RWPE1 (cell line): Measurements from ENCODE around the gene ABLIM2.

ENCODE experiments used
- CTCF ChIA-PET: fragments of 350-600 bp; sonication (Branson Sonifier 250); formaldehyde crosslinking; extraction: SDS; loops from one replicate; lab custom pipeline; 2021; lab: Yijun Ruan, JAX
- POLR2A ChIA-PET: fragments of 400-600 bp; formaldehyde crosslinking; extraction: SDS; loops from one replicate; lab custom pipeline; 2020; ENCODE audit warnings: antibody characterized with exemption; ENCODE audit not compliant: low non-redundant PET; lab: Yijun Ruan, JAX
- DNase-seq: peaks from one replicate; pipeline ENCODE4 v3.0.0; 2012; ENCODE audit warnings: low spot score
- H3K27ac ChIP-seq: fragments of 450-650 bp; 2 replicates; pipeline ENCODE4 v1.5.1; 2017
- TF ChIP-seq, protein P1 (sequence below): fragments of 450-650 bp; conservative IDR thresholded peaks from 2 replicates; pipeline ENCODE4 v1.5.1; 2017; ENCODE audit warnings: low read depth, mild to moderate bottlenecking

The ABLIM2 gene

DNA sequence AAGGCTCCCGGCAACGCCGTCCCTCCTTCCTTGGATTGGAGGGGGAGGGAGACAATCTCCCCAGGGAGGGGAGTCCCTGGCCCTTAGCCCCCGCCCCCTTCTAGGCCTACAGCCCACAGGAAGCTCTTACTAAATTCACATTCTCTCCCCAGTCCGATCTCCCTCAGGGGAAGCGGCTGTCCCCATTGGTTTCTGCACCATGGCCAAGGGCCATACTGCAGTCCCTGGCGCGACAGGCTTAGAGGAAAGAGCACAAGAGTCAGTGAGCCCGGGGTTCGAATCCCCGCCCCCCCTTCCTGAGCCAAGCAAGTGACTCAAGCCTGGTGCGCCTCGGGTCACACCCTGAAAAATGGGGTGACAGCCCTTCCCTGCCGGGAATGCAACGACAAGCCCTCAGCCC is 1.1 kb downstream of the ABLIM2 start:
- POLR2A ChIA-PET = no interaction called here
- no peak for DNase-seq
- TF ChIP-seq, protein P1, sequence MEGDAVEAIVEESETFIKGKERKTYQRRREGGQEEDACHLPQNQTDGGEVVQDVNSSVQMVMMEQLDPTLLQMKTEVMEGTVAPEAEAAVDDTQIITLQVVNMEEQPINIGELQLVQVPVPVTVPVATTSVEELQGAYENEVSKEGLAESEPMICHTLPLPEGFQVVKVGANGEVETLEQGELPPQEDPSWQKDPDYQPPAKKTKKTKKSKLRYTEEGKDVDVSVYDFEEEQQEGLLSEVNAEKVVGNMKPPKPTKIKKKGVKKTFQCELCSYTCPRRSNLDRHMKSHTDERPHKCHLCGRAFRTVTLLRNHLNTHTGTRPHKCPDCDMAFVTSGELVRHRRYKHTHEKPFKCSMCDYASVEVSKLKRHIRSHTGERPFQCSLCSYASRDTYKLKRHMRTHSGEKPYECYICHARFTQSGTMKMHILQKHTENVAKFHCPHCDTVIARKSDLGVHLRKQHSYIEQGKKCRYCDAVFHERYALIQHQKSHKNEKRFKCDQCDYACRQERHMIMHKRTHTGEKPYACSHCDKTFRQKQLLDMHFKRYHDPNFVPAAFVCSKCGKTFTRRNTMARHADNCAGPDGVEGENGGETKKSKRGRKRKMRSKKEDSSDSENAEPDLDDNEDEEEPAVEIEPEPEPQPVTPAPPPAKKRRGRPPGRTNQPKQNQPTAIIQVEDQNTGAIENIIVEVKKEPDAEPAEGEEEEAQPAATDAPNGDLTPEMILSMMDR = no peak
- no peak overlapping the region for H3K27ac ChIP-seq
- CTCF ChIA-PET = interaction anchor here (0.7 kb wide), 1 partner anchor 161 kb away, joined by 3 read pairs; no protein-coding TSS in a partner anchor

DNA sequence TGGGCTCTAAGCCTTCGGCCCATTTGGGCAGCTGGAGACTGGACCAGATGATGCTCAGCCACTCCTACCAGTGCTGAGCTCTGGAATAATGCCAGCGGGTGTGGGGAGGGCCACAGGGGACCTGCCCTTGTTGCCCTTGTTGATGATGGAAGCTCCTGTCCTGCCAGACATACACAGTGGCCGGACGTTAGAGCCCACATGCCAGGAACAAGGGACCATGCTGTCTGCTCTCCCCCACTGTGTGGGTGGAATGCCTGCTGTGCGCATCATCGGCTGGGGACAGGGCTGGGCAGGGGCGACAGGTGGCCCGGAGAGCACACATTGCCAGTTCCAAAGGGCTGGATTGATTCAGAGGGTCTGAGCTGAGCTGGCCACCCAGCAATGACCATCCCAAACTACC is 2.0 kb downstream of the ABLIM2 start:
- CTCF ChIA-PET = no interaction called here
- no peak for DNase-seq
- POLR2A ChIA-PET = no interaction called here
- no peak overlapping the region for H3K27ac ChIP-seq
- TF ChIP-seq, protein P1 = no peak

DNA sequence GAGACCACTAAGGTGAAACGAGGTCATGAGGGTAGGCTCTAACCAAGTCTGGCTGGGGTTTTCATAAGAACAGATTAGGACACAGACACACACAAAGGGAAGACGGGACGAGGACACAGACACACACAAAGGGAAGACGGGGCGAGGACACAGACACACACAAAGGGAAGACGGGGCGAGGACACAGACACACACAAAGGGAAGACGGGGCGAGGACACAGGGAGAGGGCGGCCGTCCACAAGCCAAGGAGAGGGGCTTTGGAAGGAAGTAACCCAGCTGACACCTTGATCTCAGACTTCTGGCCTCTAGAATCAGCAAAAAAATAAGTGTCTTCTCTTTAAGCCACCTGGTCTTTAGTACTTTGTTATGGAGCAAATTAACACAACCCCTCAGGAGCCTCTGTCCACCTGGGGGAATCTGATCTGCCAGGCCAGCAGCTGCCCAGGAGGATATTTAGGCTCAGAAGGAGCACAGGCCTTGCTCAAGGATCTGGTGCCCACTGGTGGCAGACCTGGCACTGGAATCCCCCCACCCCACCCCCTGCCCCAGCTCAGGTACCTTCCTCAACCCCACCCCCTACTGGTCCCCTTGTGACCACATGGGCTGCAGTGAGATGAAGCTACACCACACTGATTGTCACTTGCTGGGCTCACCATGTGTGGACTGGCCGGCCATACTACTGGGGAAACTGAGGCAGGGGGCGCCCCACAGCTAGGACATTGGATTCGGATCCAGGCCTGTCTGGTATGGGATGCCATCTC is 2.8 kb downstream of the ABLIM2 start:
- DNase-seq = no peak
- ChIA-PET POLR2A (no interaction called here), CTCF (interaction anchor here (0.5 kb wide), 1 partner anchor 354 kb away, joined by 9 read pairs; no protein-coding TSS in a partner anchor)
- TF ChIP-seq, protein P1 = no peak
- no peak overlapping the region for H3K27ac ChIP-seq

DNA sequence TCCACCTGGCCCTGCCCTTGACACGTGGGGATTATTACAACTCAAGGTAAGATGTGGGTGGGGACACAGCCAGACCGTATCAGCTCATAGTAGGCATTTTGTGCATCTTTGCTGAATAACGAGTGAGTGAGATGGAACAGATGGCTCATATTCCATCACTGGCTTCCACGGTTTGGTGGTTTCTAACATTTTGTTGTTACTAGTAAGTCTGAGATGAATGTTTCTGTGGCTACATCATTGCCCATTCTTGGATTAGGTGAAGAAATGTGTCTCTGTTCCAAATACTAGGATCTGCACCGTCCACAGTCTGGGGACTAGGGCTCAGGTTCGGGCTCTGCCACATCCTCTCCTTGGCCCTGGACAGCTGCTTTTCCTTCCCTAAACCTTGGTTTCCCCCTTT is 3.6 kb downstream of the ABLIM2 start:
- H3K27ac ChIP-seq = no peak overlapping the region
- ChIA-PET POLR2A (no interaction called here), CTCF (no interaction called here)
- no peak for DNase-seq
- TF ChIP-seq, protein P1 = no peak

DNA sequence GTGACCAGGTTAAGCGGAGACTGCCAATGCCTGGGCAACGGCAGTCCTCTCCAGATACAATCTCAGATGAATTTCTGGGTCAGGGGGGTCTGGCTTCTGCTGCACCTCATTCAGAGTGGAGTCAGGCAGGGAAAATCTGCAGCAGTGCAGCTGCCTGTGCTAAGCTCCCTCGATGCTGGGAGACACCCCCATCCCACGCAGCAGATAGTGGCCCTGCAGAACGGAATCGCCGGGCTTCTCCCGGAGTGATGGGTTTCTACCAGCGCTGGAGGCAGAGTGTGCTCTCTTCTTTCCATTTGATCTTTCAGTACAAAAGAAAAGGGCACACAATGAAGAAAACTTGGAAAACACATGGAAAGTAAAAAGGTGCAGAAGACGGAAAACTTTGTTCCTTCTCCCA is 5.2 kb downstream of the ABLIM2 start:
- ChIA-PET POLR2A (no interaction called here), CTCF (interaction anchor here (0.6 kb wide), 1 partner anchor 68 kb away, joined by 3 read pairs; no protein-coding TSS in a partner anchor)
- TF ChIP-seq, protein P1 = no peak

DNA sequence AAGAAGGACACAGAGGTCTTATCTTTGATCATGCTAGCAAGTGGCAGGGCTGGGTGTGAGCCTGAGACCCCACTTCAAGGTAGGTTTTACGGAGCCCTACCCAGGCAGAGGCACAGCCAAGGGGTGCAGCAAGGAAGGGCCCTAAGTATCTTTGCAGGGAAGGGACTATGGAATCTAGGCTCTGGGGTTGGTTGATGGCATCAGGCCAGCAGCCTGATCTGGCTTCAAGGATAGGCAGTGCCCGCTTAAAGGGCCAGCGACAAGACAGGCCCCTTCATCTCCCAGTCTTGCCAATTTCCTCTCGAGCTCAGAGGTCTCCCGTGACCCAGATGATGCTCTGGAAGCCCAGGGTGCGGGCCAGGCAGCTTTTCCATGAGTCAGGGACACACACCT is 5.8 kb downstream of the ABLIM2 start:
- H3K27ac ChIP-seq = no peak overlapping the region
- ChIA-PET POLR2A (no interaction called here), CTCF (no interaction called here)
- DNase-seq = no peak
- TF ChIP-seq, protein P1 = no peak

More for the DNA sequence above, 5.2 kb downstream of the ABLIM2 start:
- DNase-seq = no peak
- H3K27ac ChIP-seq = no peak overlapping the region
